Breast epithelium (tissue), 4 donors: Measurements from ENCODE around the gene UST. TPM values are rescaled to one million over a fixed set of nuclear protein-coding genes. Genes with fewer than 3 reads are reported as not detected.

Experiments
- DNase-seq, 2 donors: peaks; one replicate each; pipeline ENCODE4 v3.0.0-alpha.2; 2019; ENCODE audit warnings: low spot score in 2 of 2
- H3K27ac ChIP-seq, 2 donors: fragments of 200-600 bp; sonication (generic) in 1 of 2; one replicate each; pipeline ENCODE4 v1.5.1; 2016 to 2019; ENCODE audit warnings: mild to moderate bottlenecking in 1 of 2
- H3K27me3 ChIP-seq, 2 donors: fragments of 200-600 bp; sonication (generic) in 1 of 2; one replicate each; pipeline versions ENCODE4 v1.5.1 to v1.6.0; 2017 to 2019; ENCODE audit warnings: control low read depth in 1 of 2, mild to moderate bottlenecking in 1 of 2
- H3K36me3 ChIP-seq: fragments of 200-600 bp; one replicate; pipeline ENCODE4 v1.5.1; 2019
- H3K4me1 ChIP-seq, 2 donors: fragments of 200-600 bp; sonication (generic); one replicate each; pipeline ENCODE4 v1.5.1; 2016 to 2019; ENCODE audit warnings: control low read depth in 1 of 2
- H3K4me3 ChIP-seq, 3 donors: fragments of 200-600 bp; sonication (generic); 1 replicate in 2 of 3; 2 replicates in 1 of 3; pipeline ENCODE4 v1.5.1; 2016 to 2019; ENCODE audit warnings: mild to moderate bottlenecking in 3 of 3, moderate library complexity in 2 of 3
- H3K9me3 ChIP-seq, 2 donors: fragments of 200-600 bp; sonication (generic) in 1 of 2; one replicate each; pipeline ENCODE4 v1.5.1; 2016 to 2019; ENCODE audit warnings: control low read depth in 1 of 2
- POLR2A ChIP-seq: fragments of 450-650 bp; IDR thresholded peaks from one replicate; pipeline ENCODE4 v1.6.1; 2016; ENCODE audit warnings: antibody characterized with exemption, mild to moderate bottlenecking, moderate library complexity
- POLR2AphosphoS5 ChIP-seq, 3 donors: sonication (generic); formaldehyde crosslinking; IDR thresholded peaks; one replicate each; pipeline ENCODE4 v1.6.1; 2017; ENCODE audit warnings: antibody characterized with exemption in 3 of 3
- intact Hi-C: fragments of 100-400 bp; cut with DNase I; formaldehyde crosslinking; loops from one replicate; pipeline ENCODE4 v1.15.1; 2023; ENCODE audit warnings: low total_unique reads
- total RNA-seq, 3 donors: library from RNA; depleted of rRNA; stranded (reverse); fragments of >200 nt; gene quantifications; one replicate each; pipeline ENCODE4 v1.1.0, GENCODE V29; 2016
- TF ChIP-seq, protein P1 (sequence below), 3 donors: fragments of 450-650 bp; IDR thresholded peaks; one replicate each; pipeline ENCODE4 v1.5.1; 2016 to 2017; ENCODE audit warnings: antibody characterized with exemption in 3 of 3, mild to moderate bottlenecking in 3 of 3, moderate library complexity in 3 of 3

UST gene
- total RNA-seq, 3 donors from 2014 or later: 10.5 to 28.8 (median 13.2) TPM

DNA sequence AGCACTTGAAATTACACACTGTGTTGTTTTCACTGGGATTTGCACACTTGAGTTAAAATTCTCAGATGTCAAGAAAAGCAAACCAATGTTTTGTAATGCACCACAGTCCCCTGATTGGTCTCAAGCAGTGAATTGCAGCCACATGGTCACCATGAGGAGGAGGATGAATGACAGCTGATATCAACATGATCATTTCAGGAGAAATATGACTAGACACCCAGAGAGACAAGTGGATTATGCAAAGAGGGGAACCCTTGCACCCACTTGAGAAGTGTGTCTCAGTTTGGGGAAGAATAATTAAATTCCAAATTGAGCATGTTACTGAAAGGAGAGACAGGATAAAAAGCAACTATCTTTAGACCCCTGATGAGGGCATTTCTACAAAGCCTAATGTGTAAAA, 69.3 kb downstream of the UST start:
- peaks cover 0 to 8% of the 10 kb centered on the region in 2 donors for H3K9me3 ChIP-seq
- H3K36me3 ChIP-seq: no peaks in the 10 kb centered on the region
- H3K4me1 ChIP-seq: no peaks in the 10 kb centered on the region
- H3K4me3 ChIP-seq: no peak overlapping the region
- no peaks in the 10 kb centered on the region for H3K27me3 ChIP-seq
- TF ChIP-seq, protein P1, sequence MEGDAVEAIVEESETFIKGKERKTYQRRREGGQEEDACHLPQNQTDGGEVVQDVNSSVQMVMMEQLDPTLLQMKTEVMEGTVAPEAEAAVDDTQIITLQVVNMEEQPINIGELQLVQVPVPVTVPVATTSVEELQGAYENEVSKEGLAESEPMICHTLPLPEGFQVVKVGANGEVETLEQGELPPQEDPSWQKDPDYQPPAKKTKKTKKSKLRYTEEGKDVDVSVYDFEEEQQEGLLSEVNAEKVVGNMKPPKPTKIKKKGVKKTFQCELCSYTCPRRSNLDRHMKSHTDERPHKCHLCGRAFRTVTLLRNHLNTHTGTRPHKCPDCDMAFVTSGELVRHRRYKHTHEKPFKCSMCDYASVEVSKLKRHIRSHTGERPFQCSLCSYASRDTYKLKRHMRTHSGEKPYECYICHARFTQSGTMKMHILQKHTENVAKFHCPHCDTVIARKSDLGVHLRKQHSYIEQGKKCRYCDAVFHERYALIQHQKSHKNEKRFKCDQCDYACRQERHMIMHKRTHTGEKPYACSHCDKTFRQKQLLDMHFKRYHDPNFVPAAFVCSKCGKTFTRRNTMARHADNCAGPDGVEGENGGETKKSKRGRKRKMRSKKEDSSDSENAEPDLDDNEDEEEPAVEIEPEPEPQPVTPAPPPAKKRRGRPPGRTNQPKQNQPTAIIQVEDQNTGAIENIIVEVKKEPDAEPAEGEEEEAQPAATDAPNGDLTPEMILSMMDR (IDR thresholded peaks at IDR 0.05): no peak
- TF ChIP-seq POLR2AphosphoS5 (IDR thresholded peaks at IDR 0.05) (no peak), POLR2A (no peak)
- intact Hi-C loops: no loop called here
- DNase-seq: no peak
- H3K27ac ChIP-seq: no peak overlapping the region

DNA sequence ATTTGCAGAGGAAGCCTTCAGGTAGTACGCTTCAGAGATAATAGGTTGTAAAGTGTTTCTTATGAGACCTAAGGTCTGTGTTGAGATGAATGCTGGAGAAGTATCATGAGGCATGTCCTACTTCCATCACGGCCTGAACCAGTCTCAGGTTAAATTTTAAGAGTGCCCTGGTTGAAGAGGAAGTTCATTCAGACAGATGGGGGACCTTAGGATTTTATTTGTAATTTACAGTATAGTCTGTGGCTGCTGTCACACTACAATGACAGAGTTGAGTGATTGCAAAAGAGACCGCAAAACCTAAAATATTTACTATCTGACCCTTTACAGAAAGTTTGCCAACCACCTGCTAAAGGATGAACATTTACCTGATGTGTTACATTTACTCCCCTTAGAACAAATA, 70.9 kb downstream of the UST start:
- TF ChIP-seq POLR2A (no peak), POLR2AphosphoS5 (IDR thresholded peaks at IDR 0.05) (no peak)
- TF ChIP-seq, protein P1 (IDR thresholded peaks at IDR 0.05): no peak
- DNase-seq: no peak
- intact Hi-C loops: no loop called here

DNA sequence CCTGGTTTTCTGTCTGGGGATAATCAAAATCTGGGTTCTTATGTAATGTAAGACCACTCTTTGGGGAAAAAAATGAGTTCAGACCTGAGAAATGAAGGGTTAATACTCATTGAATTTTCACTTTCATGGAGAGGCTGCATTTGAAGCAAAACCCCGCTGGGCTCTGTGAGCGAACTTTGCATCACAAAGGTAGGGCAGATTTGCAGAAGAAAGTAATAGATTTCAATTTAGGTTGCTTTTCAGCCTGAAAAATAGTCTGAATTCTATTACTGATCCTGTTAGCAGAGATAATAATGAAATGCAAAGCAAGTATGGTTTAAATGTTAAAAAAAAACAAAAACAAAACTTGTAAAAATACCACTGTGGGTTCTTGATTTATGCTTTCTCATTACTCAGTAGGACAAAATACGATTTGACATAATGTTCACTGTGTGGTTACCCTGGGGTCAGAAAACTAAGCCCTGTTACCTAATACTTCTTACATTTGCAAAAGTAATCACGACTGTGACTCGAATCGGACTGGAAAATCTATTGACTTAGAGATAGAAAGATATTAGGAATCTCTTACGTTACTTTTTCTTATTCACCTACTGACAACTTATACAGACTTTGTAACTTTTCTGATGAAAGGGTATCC, 72.2 kb downstream of the UST start:
- intact Hi-C loops: no loop called here
- TF ChIP-seq, protein P1 (IDR thresholded peaks at IDR 0.05): no peak
- no peak for TF ChIP-seq POLR2A
- no peak for TF ChIP-seq POLR2AphosphoS5 (IDR thresholded peaks at IDR 0.05)
- no peak for DNase-seq
- H3K27me3 ChIP-seq: no peaks in the 10 kb centered on the region
- no peak overlapping the region for H3K27ac ChIP-seq
- H3K9me3 ChIP-seq: peaks cover 0 to 8% of the 10 kb centered on the region in 2 donors
- no peaks in the 10 kb centered on the region for H3K36me3 ChIP-seq
- no peaks in the 10 kb centered on the region for H3K4me1 ChIP-seq
- no peak overlapping the region for H3K4me3 ChIP-seq

More for the DNA sequence above, 70.9 kb downstream of the UST start:
- Histone ChIP-seq H3K4me1 (no peaks in the 10 kb centered on the region), H3K4me3 (no peak overlapping the region), H3K36me3 (no peaks in the 10 kb centered on the region), H3K9me3 (peaks cover 0 to 8% of the 10 kb centered on the region in 2 donors), H3K27me3 (no peaks in the 10 kb centered on the region), H3K27ac (no peak overlapping the region)

DNA sequence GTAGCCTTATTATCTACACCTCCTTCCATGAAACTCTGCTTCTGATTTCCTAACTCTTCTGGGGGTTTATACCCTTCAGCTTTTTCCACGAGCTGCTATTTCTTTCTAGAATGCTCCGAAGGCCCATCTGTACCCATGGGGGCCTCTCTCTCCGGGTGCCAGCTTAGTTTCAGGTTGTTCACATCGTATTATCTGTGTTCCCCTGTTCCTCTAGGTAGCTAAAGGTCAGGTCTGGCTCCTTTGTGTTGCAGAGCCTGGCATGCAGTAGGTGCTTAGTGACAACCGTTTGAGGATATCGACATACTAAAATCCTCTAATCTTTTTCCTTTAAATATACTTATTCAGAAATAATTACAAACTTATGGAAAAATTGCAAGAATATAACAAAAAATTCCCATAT, 73.0 kb downstream of the UST start:
- Histone ChIP-seq H3K4me1 (no peaks in the 10 kb centered on the region), H3K27me3 (no peaks in the 10 kb centered on the region), H3K36me3 (no peaks in the 10 kb centered on the region), H3K9me3 (peaks cover 0 to 4% of the 10 kb centered on the region in 2 donors), H3K4me3 (no peak overlapping the region), H3K27ac (no peak overlapping the region)
- DNase-seq: no peak
- no peak for TF ChIP-seq POLR2AphosphoS5 (IDR thresholded peaks at IDR 0.05)
- no peak for TF ChIP-seq POLR2A
- TF ChIP-seq, protein P1 (IDR thresholded peaks at IDR 0.05): no peak
- intact Hi-C loops: no loop called here

DNA sequence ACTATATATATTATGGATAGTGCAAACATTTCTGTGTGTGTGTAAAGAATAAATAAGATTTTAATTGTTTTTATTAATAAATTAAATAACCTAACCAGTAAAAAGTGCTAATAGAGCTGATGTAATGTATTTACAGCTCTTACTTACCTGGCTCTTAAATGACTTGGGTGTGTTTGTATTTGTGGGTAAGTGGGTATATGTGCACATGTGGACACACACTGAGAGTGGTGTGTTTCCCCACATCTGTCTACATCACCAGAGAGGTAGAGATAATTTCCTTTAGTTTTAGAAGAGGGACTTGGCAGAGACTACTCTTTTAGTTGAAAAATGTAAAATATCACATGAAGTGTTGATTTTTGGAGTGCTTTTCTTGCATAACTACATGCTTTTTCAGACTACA, 76.0 kb downstream of the UST start:
- intact Hi-C loops: no loop called here
- TF ChIP-seq POLR2AphosphoS5 (IDR thresholded peaks at IDR 0.05) (no peak), POLR2A (no peak)
- TF ChIP-seq, protein P1 (IDR thresholded peaks at IDR 0.05): no peak
- Histone ChIP-seq H3K27me3 (no peaks in the 10 kb centered on the region), H3K27ac (no peak overlapping the region), H3K9me3 (no peaks in the 10 kb centered on the region), H3K4me1 (no peaks in the 10 kb centered on the region), H3K36me3 (no peaks in the 10 kb centered on the region), H3K4me3 (no peak overlapping the region)
- no peak for DNase-seq
